ENCODE measurements around the gene MDM2. TPM values are rescaled to one million over a fixed set of nuclear protein-coding genes. Genes with fewer than 3 reads are reported as not detected.

The MDM2 gene
- total RNA-seq, 2 donors from 2014 or later, result 102 to 137 TPM

DNA sequence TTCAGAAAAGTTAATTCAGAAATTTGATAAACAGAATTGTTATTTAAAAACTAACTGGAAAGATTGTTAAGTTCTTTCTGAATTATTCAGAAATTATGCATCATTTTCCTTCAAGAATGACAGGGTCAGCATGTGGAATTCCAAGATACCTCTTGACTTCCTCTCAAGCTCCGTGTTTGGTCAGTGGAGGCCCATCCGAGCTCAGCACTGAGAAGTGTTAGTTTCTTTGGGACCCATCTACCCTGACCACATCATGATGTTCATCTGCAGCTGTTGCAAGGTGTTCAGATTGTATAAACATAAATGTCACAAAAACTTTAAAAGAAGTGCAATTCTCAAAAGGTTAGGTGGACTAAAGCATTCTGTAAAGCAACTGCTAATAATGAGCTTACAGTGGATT is 33.7 kb downstream of the MDM2 start:
- Mint-ChIP-seq H3K4me1 (no peaks in the 10 kb centered on the region), H3K27me3 (ENCODE audit: insufficient read depth) (no peaks in the 10 kb centered on the region), H3K9me3 (no peaks in the 10 kb centered on the region), H3K4me3 (no peak overlapping the region), H3K27ac (peak overlapping the region; percentile 30), H3K36me3 (ENCODE audit: low read depth) (peaks cover 52% of the 10 kb centered on the region)
- no peak overlapping the region for H3K27ac ChIP-seq (ENCODE audit: low read depth, low read length)
- H3K9ac ChIP-seq (ENCODE audit: extremely low read depth, low read length, poor library complexity, severe bottlenecking), result no peak overlapping the region
- TF ChIP-seq, protein P1, sequence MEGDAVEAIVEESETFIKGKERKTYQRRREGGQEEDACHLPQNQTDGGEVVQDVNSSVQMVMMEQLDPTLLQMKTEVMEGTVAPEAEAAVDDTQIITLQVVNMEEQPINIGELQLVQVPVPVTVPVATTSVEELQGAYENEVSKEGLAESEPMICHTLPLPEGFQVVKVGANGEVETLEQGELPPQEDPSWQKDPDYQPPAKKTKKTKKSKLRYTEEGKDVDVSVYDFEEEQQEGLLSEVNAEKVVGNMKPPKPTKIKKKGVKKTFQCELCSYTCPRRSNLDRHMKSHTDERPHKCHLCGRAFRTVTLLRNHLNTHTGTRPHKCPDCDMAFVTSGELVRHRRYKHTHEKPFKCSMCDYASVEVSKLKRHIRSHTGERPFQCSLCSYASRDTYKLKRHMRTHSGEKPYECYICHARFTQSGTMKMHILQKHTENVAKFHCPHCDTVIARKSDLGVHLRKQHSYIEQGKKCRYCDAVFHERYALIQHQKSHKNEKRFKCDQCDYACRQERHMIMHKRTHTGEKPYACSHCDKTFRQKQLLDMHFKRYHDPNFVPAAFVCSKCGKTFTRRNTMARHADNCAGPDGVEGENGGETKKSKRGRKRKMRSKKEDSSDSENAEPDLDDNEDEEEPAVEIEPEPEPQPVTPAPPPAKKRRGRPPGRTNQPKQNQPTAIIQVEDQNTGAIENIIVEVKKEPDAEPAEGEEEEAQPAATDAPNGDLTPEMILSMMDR (conservative IDR thresholded peaks at IDR 0.05), result no peak
- H3K4me3 ChIP-seq (ENCODE audit: low read length), result no peak overlapping the region
- H3K27me3 ChIP-seq (ENCODE audit: control insufficient read depth, insufficient read depth, low read length, poor library complexity, severe bottlenecking), result no peaks in the 10 kb centered on the region
- no peak for DNase-seq
- H3K9me3 ChIP-seq (ENCODE audit: control insufficient read depth, low read length), result no peaks in the 10 kb centered on the region
- 86 to 96% methylated on average over 1 to 2 of the region's 2 CpGs for WGBS, 2 experiments (ENCODE audit: insufficient coverage in 1 of 2, insufficient read length in 1 of 2)
- H3K4me1 ChIP-seq (ENCODE audit: control insufficient read depth, insufficient read depth, low read length), result no peaks in the 10 kb centered on the region
- H3K36me3 ChIP-seq (ENCODE audit: control insufficient read depth, insufficient read depth, low read length), result peaks cover 82% of the 10 kb centered on the region

DNA sequence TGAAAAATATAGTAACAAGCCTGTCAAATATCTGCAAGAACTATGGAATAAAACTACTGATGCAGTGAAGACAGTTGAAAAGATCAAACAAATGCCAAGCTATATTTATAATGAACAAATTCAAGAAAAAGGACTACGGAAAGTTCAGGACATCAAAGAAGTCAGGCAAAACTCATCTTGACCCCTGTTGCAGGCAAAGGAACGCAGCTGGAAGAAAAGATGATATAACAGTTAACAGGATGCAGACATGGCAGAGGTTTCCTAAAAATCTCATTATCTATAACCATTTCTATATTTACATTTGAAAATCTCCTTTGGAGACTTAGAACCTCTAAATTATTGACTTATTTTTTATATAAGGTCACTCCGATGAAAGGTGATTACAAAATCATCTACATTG is 34.1 kb downstream of the MDM2 start:
- Mint-ChIP-seq H3K9me3 (no peaks in the 10 kb centered on the region), H3K36me3 (ENCODE audit: low read depth) (peaks cover 49% of the 10 kb centered on the region), H3K27ac (no peak overlapping the region), H3K4me3 (no peak overlapping the region), H3K27me3 (ENCODE audit: insufficient read depth) (no peaks in the 10 kb centered on the region), H3K4me1 (no peaks in the 10 kb centered on the region)
- no peaks in the 10 kb centered on the region for H3K4me1 ChIP-seq (ENCODE audit: control insufficient read depth, insufficient read depth, low read length)
- H3K36me3 ChIP-seq (ENCODE audit: control insufficient read depth, insufficient read depth, low read length), result peaks cover 78% of the 10 kb centered on the region
- TF ChIP-seq, protein P1 (conservative IDR thresholded peaks at IDR 0.05), result no peak
- no peak overlapping the region for H3K27ac ChIP-seq (ENCODE audit: low read depth, low read length)
- no peaks in the 10 kb centered on the region for H3K27me3 ChIP-seq (ENCODE audit: control insufficient read depth, insufficient read depth, low read length, poor library complexity, severe bottlenecking)
- H3K9me3 ChIP-seq (ENCODE audit: control insufficient read depth, low read length), result no peaks in the 10 kb centered on the region
- no peak overlapping the region for H3K4me3 ChIP-seq (ENCODE audit: low read length)
- no peak overlapping the region for H3K9ac ChIP-seq (ENCODE audit: extremely low read depth, low read length, poor library complexity, severe bottlenecking)
- DNase-seq, result no peak
- WGBS, 2 experiments (ENCODE audit: insufficient coverage in 1 of 2, insufficient read length in 1 of 2), result 95 to 100% methylated on average over 3 of the region's 3 CpGs

DNA sequence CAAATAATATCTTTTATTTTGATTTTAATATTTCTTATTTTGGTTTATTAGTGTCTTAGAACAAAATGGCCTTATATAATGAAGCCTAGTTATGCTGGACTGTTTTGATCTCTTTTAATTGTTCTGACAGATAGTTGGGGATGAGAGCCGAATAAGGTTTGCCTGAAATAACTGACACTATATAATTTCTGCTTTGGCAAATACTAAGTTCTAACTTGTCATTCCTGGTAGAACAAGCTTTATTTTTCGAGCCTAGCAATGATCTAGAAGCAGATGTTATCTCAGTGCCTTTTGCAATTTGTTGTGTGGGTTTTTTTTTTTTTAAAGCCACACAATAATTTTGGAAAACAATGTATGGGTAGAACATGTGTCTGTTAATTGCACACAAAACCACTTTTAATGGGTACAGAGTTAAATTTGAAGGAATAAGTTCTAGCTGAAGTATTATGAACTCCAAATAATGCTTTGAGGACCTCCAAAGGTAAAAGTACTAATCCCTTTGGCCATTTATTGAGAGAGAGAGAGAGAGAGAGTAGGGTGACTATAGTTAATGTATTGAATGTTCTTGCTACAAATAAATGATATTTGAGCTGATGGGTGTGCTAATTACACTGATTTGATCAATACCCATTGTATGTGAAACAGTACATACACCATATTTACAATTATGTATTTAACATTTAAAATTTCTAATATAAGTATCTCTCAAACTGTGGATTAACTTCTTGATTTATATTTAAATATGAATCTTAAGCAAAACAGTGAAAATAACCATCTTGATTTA is 35.0 kb downstream of the MDM2 start:
- Histone ChIP-seq H3K4me1 (ENCODE audit: control insufficient read depth, insufficient read depth, low read length) (no peaks in the 10 kb centered on the region), H3K4me3 (ENCODE audit: low read length) (no peak overlapping the region), H3K9ac (ENCODE audit: extremely low read depth, low read length, poor library complexity, severe bottlenecking) (no peak overlapping the region), H3K27me3 (ENCODE audit: control insufficient read depth, insufficient read depth, low read length, poor library complexity, severe bottlenecking) (no peaks in the 10 kb centered on the region), H3K36me3 (ENCODE audit: control insufficient read depth, insufficient read depth, low read length) (peaks cover 71% of the 10 kb centered on the region), H3K27ac (ENCODE audit: low read depth, low read length) (no peak overlapping the region), H3K9me3 (ENCODE audit: control insufficient read depth, low read length) (no peaks in the 10 kb centered on the region)
- no peaks in the 10 kb centered on the region for H3K27me3 Mint-ChIP-seq (ENCODE audit: insufficient read depth)
- H3K9me3 Mint-ChIP-seq, result no peaks in the 10 kb centered on the region
- peaks cover 44% of the 10 kb centered on the region for H3K36me3 Mint-ChIP-seq (ENCODE audit: low read depth)
- no peak for DNase-seq
- H3K4me3 Mint-ChIP-seq, result no peak overlapping the region
- no peaks in the 10 kb centered on the region for H3K4me1 Mint-ChIP-seq
- WGBS, 2 experiments (ENCODE audit: insufficient coverage in 1 of 2, insufficient read length in 1 of 2), result 87 to 100% methylated on average over 2 of the region's 2 CpGs
- no peak overlapping the region for H3K27ac Mint-ChIP-seq
- TF ChIP-seq, protein P1 (conservative IDR thresholded peaks at IDR 0.05), result no peak

Data from endodermal cell (in vitro differentiated cells).